Lower lobe of right lung (tissue), 2 donors: ENCODE data around the gene TTI1. TPM values are rescaled to one million over a fixed set of nuclear protein-coding genes. Genes with fewer than 3 reads are reported as not detected.

ENCODE experiments used
- ATAC-seq, 2 donors: fragments of 200-7000 bp; cut with Tn5 transposase; one replicate each; pipeline ENCODE4 v1.9.1; 2020 to 2022; ENCODE audit warnings: mild to moderate bottlenecking in 2 of 2, moderate library complexity in 2 of 2
- DNase-seq: peaks from one replicate; pipeline ENCODE4 v3.0.0-alpha.2; 2020
- H3K27ac ChIP-seq: fragments of 200-600 bp; one replicate; pipeline ENCODE4 v1.8.0; 2022
- H3K27me3 ChIP-seq: fragments of 200-600 bp; one replicate; pipeline ENCODE4 v1.8.0; 2022; ENCODE audit warnings: low read depth
- H3K36me3 ChIP-seq: fragments of 200-600 bp; one replicate; pipeline ENCODE4 v1.8.0; 2022; ENCODE audit warnings: mild to moderate bottlenecking
- H3K4me1 ChIP-seq: fragments of 200-600 bp; one replicate; pipeline ENCODE4 v1.8.0; 2022
- H3K4me3 ChIP-seq: fragments of 200-600 bp; one replicate; pipeline ENCODE4 v1.8.0; 2022; ENCODE audit warnings: mild to moderate bottlenecking
- H3K9me3 ChIP-seq: fragments of 200-600 bp; one replicate; pipeline ENCODE4 v1.8.0; 2022
- intact Hi-C: fragments of 100-400 bp; cut with DNase I; formaldehyde crosslinking; loops from one replicate; pipeline ENCODE4 v1.11.0; 2022
- total RNA-seq: library from RNA; stranded (reverse); fragmentation: NEBNext Ultra II Directional; extraction: Animal tissue kit (Norgen Biotek cat#: 25700); gene quantifications from one replicate; pipeline ENCODE4 v1.2.1, GENCODE V29; 2021
- TF ChIP-seq, protein P1 (sequence below): fragments of 200-600 bp; IDR thresholded peaks from one replicate; pipeline ENCODE4 v1.8.0; 2022; ENCODE audit warnings: antibody characterized with exemption, mild to moderate bottlenecking
- donor health status: DM: no; HTN: yes; CAD: no; lungs with severe emphysema.

Gene TTI1
- total RNA-seq, 1 donor from 2014 or later, result 16.7 TPM

DNA sequence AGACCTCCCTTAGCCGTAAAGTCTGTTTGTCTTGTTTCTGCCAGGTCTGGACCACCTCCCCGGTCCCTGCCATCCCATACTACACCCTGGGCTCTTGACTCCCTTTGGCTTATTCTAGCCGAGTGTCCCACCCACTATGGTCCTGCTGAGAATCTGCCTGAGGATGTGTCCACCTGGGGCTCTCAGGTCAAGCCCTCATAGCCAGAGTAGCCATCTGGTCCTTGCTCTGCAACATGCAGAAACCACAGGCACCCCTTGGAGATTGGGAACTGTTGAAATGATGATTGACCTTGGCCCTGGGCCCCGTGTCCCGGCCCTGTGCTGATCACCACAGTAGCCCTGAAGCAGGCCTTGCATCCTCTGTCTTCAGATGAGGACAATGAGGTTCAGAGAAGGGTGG lies 86.3 kb downstream of the TTI1 start:
- Histone ChIP-seq H3K4me1 (no peaks in the 10 kb centered on the region), H3K27me3 (no peaks in the 10 kb centered on the region), H3K9me3 (no peaks in the 10 kb centered on the region), H3K36me3 (no peaks in the 10 kb centered on the region), H3K27ac (no peak overlapping the region), H3K4me3 (no peak overlapping the region)
- DNase-seq (no peak), ATAC-seq (no peak)
- intact Hi-C loops, result no loop called here
- TF ChIP-seq, protein P1, sequence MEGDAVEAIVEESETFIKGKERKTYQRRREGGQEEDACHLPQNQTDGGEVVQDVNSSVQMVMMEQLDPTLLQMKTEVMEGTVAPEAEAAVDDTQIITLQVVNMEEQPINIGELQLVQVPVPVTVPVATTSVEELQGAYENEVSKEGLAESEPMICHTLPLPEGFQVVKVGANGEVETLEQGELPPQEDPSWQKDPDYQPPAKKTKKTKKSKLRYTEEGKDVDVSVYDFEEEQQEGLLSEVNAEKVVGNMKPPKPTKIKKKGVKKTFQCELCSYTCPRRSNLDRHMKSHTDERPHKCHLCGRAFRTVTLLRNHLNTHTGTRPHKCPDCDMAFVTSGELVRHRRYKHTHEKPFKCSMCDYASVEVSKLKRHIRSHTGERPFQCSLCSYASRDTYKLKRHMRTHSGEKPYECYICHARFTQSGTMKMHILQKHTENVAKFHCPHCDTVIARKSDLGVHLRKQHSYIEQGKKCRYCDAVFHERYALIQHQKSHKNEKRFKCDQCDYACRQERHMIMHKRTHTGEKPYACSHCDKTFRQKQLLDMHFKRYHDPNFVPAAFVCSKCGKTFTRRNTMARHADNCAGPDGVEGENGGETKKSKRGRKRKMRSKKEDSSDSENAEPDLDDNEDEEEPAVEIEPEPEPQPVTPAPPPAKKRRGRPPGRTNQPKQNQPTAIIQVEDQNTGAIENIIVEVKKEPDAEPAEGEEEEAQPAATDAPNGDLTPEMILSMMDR, result no peak

DNA sequence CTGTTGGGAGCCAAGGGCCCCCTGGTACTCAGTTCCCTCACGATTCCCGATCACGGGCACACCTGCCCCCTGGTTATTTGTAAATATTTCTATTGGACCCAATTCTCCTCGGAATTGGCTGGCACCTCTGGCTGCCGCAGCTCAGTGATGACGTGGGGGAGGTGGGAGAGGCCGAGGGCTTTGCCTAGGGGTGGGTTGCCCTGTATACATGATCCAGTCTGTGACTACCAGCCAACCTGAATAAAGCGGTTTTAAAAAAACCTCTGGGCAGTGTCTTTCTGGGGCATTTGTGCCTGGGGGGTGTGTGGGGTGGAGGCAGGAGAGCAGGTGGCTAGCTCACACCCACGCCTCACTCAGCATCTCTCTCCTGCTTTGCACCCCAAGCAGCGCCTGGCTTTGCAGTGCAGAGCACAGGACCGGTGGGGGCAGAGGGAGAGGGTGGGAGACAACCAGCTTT lies 88.1 kb downstream of the TTI1 start:
- no peaks in the 10 kb centered on the region for H3K4me1 ChIP-seq
- H3K9me3 ChIP-seq, result no peaks in the 10 kb centered on the region
- intact Hi-C loops, result no loop called here
- DNase-seq (no peak), ATAC-seq (no peak)
- H3K4me3 ChIP-seq, result no peak overlapping the region
- H3K36me3 ChIP-seq, result no peaks in the 10 kb centered on the region
- H3K27me3 ChIP-seq, result no peaks in the 10 kb centered on the region
- TF ChIP-seq, protein P1, result no peak
- H3K27ac ChIP-seq, result no peak overlapping the region

DNA sequence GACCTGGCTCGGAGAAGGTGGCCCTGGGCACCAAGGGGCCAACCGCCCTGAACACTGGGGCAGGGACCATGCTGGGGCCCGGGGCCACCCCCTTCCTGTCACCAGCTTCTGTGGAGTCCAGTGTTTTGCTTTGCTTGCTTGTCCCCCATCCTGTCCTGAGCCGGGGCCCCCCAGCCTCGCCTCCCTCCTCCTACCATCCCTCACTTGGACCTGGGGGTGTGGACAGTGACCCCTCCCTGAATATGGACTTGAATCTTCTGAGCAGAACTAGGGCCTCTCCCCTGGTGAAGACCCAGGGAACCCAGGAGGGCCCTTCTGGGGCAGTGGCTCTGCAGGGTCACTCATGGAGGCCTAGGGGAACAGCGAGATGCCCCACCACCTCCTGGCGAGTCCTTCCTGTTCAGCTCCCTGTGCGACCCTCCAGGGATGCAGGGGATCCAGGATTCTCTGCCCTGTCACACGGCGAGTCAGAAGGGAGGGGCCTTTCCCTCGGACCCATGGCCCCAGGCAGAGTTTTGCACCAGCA lies 88.7 kb downstream of the TTI1 start:
- DNase-seq (no peak), ATAC-seq (no peak)
- intact Hi-C loops, result no loop called here
- H3K9me3 ChIP-seq, result no peaks in the 10 kb centered on the region
- no peaks in the 10 kb centered on the region for H3K36me3 ChIP-seq
- no peak overlapping the region for H3K27ac ChIP-seq
- TF ChIP-seq, protein P1, result no peak
- no peak overlapping the region for H3K4me3 ChIP-seq
- no peaks in the 10 kb centered on the region for H3K4me1 ChIP-seq
- no peaks in the 10 kb centered on the region for H3K27me3 ChIP-seq

DNA sequence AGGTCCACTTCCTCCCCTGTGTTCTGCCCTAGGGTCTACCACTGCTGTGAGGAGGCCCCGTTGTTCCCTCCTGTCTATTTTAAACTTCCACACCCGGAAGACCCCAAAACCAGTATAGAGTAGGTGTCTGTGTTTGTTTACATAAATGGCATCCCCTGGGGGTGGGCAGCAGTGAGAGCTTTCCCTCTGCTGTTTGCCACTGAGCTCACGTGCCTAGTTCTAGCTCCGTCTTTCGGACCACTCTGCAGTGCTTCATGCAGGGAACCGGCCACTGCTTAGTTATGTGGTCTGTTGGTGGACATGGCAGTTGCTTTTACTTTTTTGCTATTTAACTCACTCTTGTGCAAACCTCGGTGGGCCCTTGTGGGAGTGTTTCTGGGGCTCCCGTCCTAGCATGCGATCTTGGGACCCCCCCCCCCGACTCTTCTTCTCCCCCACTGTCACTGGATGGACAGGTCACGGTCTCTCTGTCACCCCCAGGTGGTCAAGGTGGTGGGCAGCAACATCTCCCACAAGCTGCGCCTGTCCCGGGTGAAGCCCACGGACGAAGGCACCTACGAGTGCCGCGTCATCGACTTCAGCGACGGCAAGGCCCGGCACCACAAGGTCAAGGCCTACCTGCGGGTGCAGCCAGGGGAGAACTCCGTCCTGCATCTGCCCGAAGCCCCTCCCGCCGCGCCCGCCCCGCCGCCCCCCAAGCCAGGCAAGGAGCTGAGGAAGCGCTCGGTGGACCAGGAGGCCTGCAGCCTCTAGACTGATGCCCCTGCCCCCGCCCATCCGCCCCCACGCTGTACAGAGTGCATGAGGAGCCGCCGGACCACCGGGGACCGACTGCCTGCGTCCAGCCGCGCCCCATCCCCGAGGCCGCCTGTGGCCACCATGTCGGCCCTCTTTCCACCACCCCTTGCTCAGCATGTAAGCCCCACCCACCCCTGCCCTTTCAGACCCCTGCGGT lies 89.5 kb downstream of the TTI1 start:
- DNase-seq, result no peak
- ATAC-seq, result no peak
- TF ChIP-seq, protein P1, result no peak
- H3K27me3 ChIP-seq, result no peaks in the 10 kb centered on the region
- no peaks in the 10 kb centered on the region for H3K9me3 ChIP-seq
- H3K4me1 ChIP-seq, result no peaks in the 10 kb centered on the region
- no peak overlapping the region for H3K27ac ChIP-seq
- intact Hi-C loops, result no loop called here
- H3K4me3 ChIP-seq, result no peak overlapping the region
- H3K36me3 ChIP-seq, result no peaks in the 10 kb centered on the region

DNA sequence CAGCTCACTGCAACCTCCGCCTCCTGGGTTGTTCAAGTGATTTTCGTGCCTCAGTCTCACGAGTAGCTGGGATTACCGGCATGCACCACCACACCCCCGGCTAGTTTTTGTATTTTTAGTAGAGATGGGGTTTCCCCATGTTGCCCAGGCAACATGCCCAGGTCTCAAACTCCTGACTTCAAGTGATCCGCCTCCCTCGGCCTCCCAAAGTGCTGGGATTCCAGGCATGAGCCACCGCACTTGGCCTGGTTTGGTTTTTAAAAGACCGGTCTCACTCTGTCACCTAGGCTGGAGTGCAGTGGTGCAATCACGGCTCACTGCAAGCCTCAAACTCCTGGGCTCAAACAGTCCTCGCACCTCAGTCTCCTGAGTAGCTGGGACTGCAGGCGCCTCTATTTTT lies 90.2 kb downstream of the TTI1 start:
- H3K4me1 ChIP-seq, result no peaks in the 10 kb centered on the region
- no peaks in the 10 kb centered on the region for H3K9me3 ChIP-seq
- intact Hi-C loops, result no loop called here
- H3K4me3 ChIP-seq, result no peak overlapping the region
- no peaks in the 10 kb centered on the region for H3K36me3 ChIP-seq
- no peak for DNase-seq
- no peak overlapping the region for H3K27ac ChIP-seq
- no peaks in the 10 kb centered on the region for H3K27me3 ChIP-seq
- ATAC-seq, result peak; percentile 61 to 66
- TF ChIP-seq, protein P1, result no peak
